ENCODE data around the gene CCDC117. TPM values are rescaled to one million over a fixed set of nuclear protein-coding genes. Genes with fewer than 3 reads are reported as not detected.

Gene CCDC117
- polyA plus RNA-seq, 1 donor from 2014 or later: 23.1 TPM

- TF ChIP-seq, protein P1, sequence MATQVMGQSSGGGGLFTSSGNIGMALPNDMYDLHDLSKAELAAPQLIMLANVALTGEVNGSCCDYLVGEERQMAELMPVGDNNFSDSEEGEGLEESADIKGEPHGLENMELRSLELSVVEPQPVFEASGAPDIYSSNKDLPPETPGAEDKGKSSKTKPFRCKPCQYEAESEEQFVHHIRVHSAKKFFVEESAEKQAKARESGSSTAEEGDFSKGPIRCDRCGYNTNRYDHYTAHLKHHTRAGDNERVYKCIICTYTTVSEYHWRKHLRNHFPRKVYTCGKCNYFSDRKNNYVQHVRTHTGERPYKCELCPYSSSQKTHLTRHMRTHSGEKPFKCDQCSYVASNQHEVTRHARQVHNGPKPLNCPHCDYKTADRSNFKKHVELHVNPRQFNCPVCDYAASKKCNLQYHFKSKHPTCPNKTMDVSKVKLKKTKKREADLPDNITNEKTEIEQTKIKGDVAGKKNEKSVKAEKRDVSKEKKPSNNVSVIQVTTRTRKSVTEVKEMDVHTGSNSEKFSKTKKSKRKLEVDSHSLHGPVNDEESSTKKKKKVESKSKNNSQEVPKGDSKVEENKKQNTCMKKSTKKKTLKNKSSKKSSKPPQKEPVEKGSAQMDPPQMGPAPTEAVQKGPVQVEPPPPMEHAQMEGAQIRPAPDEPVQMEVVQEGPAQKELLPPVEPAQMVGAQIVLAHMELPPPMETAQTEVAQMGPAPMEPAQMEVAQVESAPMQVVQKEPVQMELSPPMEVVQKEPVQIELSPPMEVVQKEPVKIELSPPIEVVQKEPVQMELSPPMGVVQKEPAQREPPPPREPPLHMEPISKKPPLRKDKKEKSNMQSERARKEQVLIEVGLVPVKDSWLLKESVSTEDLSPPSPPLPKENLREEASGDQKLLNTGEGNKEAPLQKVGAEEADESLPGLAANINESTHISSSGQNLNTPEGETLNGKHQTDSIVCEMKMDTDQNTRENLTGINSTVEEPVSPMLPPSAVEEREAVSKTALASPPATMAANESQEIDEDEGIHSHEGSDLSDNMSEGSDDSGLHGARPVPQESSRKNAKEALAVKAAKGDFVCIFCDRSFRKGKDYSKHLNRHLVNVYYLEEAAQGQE (IDR thresholded peaks at IDR 0.05; ENCODE audit: borderline replicate concordance): no peak
These were observed 58.9 kb downstream of the CCDC117 start (continued) for GRCh38 chr22:28831140-28832072.

DNA sequence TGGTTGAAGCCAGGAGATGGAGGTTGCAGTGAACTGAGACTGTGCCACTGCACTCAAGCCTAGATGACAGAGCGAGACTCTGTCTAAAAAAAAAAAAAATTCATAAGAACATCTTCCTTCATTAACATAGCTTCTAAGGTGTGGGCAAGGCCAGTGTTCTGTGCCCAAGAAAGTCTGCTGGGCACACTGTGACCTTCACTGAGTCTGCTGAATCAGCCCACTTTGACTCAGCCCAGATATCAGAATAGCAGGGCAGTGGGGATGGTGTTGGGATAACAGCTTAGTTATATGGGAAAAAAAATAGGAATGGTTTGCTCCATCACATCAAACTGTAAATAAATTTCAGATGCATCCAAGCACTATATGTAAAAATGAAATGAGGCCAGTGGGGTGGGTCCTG is 60.2 kb downstream of the CCDC117 start:
- Histone ChIP-seq H3K9ac (ENCODE audit: low read length) (no peak overlapping the region), H4K20me1 (ENCODE audit: insufficient read depth) (no peaks in the 10 kb centered on the region), H3K4me2 (ENCODE audit: low read length) (no peak overlapping the region), H3K9me2 (ENCODE audit: insufficient read depth, low read length) (no peaks in the 10 kb centered on the region), H2AFZ (ENCODE audit: low read depth, low read length) (no peak overlapping the region), H3K27me3 (ENCODE audit: insufficient read depth, low read depth, low read length) (no peaks in the 10 kb centered on the region), H3K9me3 (ENCODE audit: low read length) (no peaks in the 10 kb centered on the region), H3K27ac (ENCODE audit: low read length) (no peak overlapping the region), H3K36me3 (ENCODE audit: insufficient read depth, low read length) (no peaks in the 10 kb centered on the region), H3K79me2 (replicated peaks; ENCODE audit: insufficient read depth, low read length) (no peaks in the 10 kb centered on the region), H3K4me3 (ENCODE audit: low read length) (no peak overlapping the region), H3F3A (ENCODE audit: insufficient read depth, low read length, poor library complexity, severe bottlenecking) (no peaks in the 10 kb centered on the region)
- no peak for TF ChIP-seq EP300 (conservative IDR thresholded peaks at IDR 0.05; ENCODE audit: poor library complexity, severe bottlenecking)
- TF ChIP-seq, protein P1 (IDR thresholded peaks at IDR 0.05; ENCODE audit: borderline replicate concordance): no peak
- TF ChIP-seq EZH2 (IDR thresholded peaks at IDR 0.05; ENCODE audit: borderline replicate concordance, insufficient read depth, low read length, poor library complexity, severe bottlenecking): no peak
- no peak for TF ChIP-seq TAF1 (IDR thresholded peaks at IDR 0.05; ENCODE audit: low read depth)
- TF ChIP-seq SMC3 (conservative IDR thresholded peaks at IDR 0.05; ENCODE audit: poor library complexity): no peak
- TF ChIP-seq RAD21 (conservative IDR thresholded peaks at IDR 0.05): no peak
- TF ChIP-seq MXI1 (conservative IDR thresholded peaks at IDR 0.05; ENCODE audit: poor library complexity, severe bottlenecking): no peak
- no peak for TF ChIP-seq CTCF (IDR thresholded peaks at IDR 0.05; ENCODE audit: poor library complexity, severe bottlenecking)
- no peak for TF ChIP-seq POLR2AphosphoS5 (IDR thresholded peaks at IDR 0.05)
